Measurements from ENCODE around the gene ARHGAP35.
"Not testable (repeated sequence)": the region's sequence is repeated elsewhere in the genome, so short reads cannot be mapped to it uniquely, and the experiment has no call there.

ARHGAP35 gene

DNA sequence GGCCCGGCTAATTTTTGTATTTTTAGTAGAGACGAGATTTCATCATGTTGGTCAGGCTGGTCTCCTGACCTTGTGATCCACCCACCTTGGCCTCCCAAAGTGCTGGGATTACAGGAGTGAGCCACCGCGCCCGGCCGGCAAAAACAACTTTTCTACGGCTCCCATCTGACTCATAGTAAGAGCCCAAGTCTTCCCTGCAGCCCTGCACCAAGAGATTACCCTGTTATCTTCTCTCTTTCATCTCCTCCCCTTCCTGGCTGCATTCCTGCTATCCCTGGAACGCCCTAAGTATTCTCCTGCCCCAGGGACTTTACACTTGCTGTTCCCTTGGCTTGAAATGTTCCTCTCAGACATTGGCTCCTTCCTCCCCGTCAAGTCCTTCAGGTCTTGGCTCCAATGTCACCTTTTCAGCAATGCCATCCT, 16.7 kb upstream of the ARHGAP35 start:
- DNase-seq (ENCODE audit: low read depth), result no peak

DNA sequence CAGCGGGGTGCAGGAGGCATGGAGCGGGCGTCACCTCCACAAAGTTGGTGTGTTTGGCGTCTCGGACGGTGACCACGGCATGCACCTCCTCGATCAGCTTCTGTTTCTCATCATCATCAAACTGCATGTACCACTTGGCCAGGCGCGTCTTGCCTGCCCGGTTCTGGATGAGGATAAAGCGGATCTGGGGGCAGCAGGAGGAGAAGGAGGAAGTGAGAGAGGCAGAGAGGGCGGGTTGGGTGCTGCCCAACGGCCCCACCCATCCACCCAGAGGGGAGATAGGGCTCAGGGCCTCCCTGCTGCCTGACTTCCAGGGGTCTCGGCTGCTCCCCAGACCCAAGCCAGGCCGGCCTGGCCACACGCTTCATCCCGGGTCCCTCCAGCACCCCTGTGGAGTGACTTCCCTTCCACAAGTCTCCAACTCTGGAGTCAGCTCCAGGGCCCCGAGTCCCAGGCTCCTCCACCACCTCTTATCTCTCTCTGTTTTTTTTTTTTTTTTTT, 14.8 kb upstream of the ARHGAP35 start:
- DNase-seq (ENCODE audit: low read depth), result no peak

DNA sequence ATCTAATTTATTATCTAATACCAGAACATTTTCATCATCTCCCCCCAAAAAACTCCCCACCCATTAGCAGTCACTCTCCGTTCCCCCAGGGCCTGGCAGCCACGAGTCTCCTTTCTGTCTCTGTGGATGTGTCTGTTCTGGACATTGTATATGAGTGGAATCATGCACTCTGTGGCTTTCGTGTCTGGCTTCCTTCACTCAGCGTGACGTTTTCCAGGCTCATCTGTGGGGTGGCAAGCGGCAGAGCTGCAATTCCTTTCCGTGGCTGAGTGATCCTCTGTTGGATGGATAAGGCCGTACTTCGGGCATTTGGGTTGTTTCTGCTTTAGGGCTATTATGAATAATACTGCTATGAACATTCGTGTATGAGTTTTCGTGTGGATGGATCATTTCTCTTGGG, 13.3 kb upstream of the ARHGAP35 start:
- no peak for DNase-seq (ENCODE audit: low read depth)

DNA sequence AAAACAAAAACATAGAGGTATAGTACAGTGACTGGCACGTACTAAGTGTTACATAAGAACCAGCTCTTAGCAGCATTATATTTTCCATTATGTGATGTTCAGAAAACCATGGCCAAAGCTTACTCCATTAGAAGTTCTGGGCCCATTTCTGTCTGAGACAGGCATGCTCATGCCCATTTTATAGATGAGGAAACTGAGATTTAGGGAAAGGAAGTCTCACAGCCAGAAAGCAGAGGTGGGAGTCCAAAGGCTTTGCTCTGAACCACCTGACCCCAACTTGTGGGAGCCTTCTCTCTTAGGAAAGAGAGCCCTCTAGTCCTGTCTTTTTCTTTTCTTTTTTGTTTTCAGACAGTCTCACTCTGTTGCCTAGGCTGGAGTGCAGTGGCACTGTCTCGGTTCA, 12.4 kb upstream of the ARHGAP35 start:
- no peak for DNase-seq (ENCODE audit: low read depth)

DNA sequence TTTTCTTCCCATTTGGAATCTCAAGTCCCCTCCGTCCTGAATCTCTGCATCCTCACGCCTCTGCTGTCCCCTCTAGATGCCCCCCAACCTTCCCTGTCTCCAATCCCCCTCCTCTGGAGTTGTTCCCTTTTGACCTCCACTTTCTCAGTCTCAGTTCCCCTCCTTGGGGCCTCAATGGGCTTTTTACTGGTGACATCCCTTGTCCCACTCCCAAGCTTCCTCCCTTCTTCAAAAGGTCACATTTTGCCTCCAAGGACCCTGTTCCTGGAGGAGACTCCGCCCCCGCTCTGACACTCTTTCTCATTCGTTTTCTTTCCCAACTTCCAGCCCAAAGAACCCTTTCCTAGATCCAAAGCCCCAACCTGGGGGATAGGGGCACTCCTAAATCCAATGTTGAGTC, 11.2 kb upstream of the ARHGAP35 start:
- no peak for DNase-seq (ENCODE audit: low read depth)

DNA sequence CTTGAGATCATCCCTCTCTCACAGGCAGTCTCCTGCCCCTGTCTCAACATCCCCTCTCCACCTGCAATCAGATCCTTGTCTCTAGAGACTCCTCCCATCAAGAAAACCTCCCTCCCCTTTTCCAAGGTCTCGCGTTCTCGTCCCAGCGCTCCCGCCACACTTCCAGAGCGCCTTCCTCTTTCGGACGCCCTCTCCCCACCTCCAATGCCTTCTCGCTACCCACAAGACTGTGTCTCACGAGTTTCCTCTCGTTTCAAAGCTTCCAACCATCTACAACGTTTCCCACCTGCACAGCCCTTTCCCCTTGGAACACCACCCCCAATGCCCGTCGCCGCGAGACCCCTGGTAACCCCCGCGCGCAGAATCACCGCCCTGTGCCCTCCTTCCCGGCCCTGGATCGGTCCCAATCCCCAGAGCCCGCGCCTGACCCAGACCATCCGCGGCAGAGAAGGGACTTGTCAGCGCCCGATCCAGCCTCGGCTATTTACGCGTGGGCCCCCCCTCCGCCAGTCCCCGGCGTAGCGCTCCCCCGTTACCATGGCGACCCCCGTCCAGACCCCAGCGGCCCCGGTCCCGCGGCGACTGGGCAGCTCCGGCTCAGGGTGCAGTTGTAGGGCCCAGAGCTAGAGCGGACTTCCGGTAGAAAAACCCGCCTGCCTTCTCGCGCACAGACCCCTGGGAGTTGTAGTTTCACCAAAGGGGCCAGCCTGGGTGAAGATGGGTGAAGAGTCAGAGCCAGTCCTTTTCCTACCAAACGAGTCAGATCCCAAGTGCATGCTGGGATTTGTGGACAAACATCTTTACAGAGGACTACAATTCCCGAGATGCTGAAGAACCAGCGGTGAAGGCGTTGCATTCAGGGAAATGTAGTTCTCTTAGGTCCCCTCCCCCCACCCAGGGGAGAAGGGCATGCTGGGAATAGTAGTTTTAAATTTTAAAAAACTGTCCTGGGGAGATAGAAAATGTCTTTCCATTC, 10.3 kb upstream of the ARHGAP35 start, which contains the start of gene AP2S1:
Gene AP2S1 (minus strand): TSS at position 619 of the 976 bp plus-strand sequence. CDS start 80 bp downstream, at position 539.
- DNase-seq (ENCODE audit: low read depth), result peak; percentile 94

DNA sequence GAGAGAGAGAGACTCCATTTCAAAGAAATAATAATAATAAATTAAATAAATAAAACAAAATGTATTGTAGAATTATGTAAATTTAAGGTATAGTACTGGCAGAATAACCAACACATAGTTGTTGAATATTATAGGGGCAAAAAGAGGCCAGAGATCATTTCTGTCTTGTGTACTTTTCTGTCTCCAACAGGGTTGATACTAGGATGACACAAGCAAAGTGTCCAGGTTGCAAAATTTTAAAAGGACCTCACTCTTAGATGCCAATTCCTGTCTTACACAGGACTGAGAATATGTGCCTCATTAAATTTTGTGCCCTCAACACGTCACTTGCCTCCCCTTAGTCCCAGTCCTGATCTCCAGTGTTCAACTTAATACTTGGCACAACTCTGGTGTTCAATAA, 8.0 kb upstream of the ARHGAP35 start:
- DNase-seq (ENCODE audit: low read depth), result no peak

DNA sequence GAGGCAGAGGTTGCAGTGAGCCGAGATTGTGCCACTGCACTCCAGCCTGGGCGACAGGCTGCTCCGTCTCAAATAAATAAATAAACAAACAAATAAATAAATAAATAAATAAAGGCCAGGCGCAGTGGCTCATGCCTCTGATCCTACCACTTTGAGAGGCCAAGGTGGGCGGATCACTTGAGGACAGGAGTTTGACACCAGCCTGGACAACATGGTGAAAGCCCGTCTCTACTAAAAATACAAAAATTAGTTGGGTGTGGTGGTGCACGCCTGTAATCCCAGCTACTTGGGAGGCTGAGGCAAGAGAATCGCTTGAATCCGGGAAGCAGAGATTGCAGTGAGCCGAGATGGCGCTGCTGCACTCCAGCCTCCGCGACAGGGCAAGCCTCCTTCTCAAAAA, 6.1 kb upstream of the ARHGAP35 start:
- not testable (repeated sequence) for DNase-seq (ENCODE audit: low read depth)

DNA sequence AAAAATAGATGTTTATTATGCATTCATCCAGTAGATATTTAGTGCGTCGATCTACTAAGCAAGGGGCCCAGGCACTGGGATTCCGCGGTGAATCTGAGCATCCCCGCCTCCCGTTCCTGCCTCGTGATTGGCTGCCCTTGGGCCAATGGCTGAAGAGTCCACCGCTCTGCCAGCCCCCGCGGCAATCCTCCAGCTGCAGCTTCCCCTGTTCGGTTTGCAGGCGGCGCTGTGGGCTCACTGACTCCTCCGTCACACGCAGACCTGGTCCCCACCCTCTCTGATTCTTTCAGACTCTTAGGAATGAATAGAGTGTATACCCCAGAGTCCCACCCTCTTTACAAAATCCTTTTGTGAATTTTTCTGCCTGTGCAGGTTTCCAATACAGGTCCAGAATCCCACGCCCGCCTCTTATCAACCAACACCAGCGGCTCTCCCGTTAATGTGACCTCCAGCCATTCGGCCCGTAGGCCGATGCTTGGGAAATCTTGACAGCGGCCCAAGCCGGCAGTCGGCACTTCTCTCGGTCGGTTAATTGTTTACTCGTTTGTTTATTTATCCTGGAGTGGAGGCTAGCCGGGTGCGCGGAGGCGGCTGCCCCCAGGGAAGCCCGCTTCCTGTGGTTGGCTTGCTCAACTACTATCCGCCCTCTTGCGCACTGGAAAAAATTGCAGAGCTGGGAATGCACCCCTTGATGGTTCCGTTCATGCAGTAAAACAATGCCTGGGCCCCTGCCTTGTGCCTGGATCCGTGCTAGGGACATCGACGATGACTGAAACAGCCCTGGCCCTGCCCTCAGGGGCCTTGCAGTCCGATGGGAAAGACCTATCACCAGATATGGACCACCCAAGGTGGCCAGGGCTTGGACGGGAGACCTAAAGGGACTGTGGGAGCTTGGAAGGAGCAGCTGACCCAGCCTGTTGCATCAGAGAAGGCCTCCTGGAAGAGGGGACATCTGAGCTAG, 4.5 kb upstream of the ARHGAP35 start:
- peak; percentile 88 for DNase-seq (ENCODE audit: low read depth)

DNA sequence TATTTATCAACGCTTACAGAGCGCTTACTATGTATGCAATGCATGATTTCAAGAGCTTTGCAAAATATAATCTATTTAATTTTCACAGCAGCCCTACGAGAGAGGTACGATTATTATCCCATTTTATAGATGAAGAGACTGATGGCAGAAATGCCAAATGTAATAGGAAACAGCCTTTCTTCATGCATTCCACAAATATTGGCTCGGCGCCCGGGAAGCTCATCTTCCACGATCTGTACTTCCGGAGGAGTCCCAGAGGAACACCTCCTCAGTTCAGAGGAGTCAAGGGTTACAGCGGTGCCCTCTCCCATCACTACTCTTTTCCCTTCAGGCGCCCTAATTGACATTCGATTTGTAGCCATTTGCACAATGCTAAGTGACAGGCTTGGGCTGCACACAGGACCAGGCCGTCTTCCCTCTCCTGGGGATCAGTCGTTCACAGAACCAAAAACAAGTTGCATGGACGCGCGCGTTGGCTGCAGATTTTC, 1.1 kb upstream of the ARHGAP35 start:
- no peak for DNase-seq (ENCODE audit: low read depth)

DNA sequence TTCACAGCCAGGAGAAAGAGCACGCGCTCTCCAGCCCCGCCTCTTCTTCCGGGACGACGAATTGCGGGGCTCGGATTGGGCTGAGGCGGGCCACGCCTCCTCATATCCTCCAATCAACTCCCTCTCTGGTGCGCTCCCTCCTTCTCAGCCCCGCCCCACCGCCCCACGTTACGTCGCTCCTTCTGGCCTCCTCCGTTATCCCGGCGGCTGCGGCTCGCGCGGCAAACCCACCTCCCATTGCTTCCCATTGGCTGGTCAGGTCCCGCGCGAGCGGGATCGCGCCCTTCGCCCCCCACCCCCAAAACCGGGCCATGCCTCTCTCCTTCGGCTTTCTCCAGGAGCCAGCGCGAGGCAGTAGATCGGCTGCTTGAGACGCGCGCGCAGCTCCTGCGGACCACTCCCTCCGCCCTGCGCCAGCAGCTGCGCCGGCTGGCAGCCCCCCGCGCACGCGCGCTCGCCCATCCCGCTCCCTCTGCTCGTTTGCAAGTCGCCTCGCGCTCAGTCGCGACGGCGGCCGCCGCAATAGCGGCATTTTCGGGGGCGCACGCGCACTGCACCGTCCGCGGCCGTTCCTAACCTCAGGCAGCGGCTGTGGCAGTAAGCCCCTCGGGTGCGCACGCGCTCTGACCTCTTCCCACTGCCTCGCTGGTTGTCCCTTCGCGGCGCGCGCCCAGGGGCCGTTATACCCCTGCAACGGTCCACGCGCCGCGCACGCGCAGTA, 512 bp upstream of the ARHGAP35 start:
- peak; percentile 94 for DNase-seq (ENCODE audit: low read depth)

DNA sequence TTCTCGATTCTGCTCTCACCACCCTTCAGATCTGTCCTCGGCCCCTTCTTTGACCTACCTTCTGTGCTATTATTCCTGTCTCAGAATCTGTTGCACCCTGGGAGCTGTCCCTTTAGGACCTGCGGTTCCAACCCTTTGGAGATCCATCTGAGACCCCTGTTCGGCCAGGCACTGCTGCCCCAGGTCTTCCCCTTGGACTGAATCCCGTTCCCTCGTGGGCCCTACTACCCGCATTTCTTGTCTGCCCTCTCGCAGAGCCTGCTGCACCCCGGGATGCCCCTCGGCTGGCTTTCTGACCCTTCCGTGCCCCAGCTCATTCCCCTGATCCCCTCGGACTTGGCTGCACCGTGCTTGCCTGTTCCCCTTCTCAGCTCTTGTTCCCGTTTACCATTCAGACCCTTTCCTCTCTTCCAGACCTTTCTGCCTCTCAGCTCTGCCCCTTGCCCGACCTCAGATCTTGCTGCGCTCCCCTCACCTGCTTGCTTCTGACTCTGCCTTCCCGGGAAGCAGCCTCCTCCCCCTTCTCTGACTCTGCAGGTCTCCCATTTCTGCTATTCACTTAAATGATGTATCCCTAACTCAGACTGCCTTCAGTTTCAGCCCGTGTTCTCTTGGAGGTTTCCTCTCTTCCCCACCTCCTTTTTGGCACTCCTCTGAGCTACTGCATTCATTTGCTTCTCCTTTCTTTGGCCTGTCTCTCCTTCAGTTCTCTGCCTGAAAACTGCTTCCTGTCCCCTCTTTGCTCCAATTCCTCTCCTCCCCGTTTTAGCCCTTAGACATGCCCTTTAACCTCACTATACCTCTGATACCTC, 1.1 kb downstream of the ARHGAP35 start:
- no peak for DNase-seq (ENCODE audit: low read depth)

DNA sequence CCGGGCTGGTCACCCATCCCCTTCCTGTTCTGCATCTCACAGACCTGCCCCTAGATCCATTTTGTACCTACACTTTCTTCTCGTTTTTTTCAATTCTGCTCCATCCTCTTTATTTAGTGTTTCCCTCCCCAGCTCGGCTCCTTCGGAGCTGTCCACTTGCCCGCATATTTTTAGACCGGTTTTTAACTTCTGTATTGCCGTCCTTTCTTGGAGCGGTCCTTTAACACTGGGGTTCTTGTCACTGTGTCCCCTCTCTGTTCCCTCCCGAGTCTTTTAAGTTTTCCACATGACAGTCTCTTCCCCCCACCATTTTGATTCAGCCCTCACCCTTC, 1.7 kb downstream of the ARHGAP35 start:
- DNase-seq (ENCODE audit: low read depth), result no peak

DNA sequence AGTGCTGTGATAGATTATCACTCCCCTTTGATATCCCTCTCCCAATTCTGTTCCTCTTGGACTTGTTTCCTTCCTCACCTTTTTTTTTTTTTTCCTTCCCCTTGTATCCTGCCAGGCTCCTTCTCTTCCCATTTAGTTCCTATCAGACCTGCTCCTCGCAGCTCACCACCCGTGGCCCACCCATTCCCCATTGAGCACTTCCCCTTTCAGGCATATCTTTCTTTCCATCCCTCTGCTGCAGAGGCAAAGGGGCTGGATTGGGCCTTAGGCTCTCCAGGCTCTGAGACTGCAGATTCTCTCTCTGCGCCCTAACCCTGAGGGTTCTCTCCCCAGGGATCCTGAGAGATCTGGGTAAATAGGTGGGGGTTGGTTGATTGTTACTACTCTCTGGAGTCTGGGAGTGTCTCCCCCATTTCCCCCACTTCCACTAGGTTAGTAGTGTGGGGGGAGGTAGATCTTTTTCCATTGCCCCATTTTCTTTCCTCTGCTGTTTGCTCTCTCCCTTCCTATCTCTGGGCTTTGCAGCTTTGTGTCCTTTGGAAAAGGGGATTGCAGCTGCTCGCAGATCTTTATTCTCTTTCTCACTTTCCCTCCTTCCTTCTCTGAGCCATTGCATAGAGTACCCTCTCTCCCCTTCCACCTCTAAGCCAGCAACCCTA, 2.3 kb downstream of the ARHGAP35 start:
- no peak for DNase-seq (ENCODE audit: low read depth)

DNA sequence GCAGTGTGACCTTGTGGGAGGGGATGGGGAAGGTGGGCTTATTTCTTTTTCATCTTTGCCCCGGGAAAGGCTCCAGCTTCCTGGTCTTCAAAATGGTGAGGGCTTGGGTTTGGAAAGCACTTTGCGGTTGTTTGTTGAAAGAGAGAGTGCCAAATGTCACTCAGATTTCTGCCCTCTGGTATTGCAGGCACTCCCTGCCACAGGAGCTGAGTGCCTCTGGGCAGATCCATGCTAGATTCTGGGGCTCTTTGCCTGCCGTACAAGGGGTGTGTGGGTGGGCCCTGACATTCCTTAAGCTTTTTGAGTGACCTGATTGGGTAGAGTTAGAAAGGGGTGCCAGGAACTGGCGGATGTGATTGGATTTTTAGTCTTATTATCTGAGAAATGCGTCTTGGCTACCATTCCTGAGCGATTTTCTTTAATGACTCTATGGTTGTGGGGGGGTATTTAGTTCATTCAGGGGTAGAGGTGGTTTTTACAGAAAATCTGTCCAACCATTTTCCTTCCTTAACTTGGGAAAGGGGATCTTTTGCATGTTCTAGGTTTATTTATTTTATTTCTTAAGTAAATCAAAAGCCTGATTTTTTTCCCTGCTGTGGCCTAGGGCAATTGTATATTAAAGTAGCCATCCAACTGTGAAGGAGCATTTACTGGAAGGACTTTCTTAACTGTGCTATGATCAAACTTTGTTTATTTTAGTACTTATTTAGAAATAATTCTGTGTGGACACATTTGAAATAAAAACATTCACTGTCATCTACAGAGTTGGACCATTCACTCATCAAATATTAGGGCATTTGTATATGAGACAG, 3.2 kb downstream of the ARHGAP35 start:
- DNase-seq (ENCODE audit: low read depth), result no peak

DNA sequence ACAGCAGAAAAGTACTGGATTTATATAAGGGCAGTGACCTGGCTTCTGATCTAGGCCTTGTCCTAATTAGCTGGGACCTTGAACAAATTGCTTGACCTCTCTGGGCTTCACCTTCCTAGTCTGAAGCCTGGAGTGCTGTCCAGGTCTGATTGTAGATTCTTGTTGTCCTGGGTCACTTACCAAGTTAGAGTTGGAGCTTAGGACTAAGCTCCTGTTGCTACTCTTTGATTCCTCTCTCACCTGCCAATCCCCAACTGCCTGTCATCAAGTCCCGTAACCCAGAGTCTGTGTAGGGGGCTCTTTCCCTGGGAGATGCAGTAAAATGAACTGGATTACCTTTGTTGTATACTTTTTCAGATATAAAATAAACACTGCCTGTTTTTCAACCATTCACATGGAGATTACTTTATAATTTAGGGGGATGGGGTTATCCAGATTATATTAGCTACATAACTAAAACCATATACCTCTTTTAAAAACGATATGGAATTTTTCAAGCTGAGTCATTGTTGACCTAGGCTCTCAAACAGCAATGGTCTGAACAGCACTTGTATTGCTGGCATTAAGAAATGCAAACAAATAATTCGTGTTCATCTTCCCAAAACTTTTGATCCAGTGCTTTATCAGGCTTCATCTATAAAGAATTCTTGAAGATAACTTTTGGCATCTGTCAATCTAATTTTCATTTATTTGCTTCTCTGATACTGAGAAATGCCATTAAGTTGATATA, 5.8 kb downstream of the ARHGAP35 start:
- no peak for DNase-seq (ENCODE audit: low read depth)

DNA sequence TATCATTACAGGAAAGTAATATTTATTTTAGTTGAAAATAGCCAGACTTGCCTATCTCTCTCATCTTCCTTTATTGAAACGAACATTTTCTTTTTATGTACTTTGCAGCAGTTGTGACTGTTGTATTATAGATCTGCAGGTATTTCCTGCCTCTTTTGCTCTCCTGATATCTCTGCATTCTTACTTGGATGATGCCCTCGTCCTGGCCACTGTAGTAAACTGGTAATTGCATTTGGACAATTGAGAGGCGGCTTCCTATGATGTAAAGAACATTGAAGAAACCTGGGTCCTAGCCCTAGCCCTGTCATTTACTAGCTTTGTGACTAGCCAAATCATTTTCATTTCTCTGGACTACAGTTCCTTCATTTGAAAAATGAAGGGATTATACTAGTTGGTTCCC, 6.4 kb downstream of the ARHGAP35 start:
- DNase-seq (ENCODE audit: low read depth), result no peak

DNA sequence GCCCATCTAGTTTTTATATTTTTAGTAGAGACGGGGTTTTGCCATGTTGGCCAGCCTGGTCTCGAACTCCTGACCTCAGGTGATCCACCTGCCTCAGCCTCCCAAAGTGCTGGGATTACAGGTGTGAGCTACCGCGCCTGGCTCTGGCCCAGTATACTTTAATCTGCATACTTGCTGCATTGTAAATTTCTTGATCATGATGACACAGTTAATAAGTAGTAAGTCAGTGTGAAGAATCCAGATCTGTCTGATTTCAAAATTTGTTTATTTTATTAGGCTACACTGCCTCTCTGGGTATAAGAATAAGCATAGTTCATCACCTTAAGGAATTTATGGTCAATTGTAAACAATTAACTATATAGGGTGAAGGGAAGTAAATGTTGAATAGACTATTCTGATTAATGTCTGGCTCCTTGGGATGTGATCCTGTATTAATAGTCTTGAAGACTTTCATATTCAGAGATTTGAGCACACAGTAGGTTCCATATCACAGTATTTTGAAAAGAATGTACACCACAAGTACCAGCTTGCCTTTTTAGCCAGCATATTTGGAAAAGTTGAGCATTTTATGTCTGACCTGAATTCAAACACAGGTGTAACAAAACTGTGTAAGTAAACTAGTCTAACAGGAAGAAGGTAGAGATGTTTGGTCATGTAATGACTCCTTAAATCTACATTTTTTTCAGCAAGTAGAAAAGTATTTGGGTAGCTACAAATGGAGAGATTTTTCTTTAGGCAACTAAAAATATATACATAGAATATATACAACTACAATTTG, 7.4 kb downstream of the ARHGAP35 start:
- DNase-seq (ENCODE audit: low read depth), result no peak
